Activated T-cell treated with anti-CD3 and anti-CD28 coated beads for 48 hours (primary cell): ENCODE data around the gene PSPH.
A peak's percentile ranks its signal among the peaks of the same experiment; 100 is the strongest.

Experiments
- DNase-seq: peaks from one replicate; pipeline ENCODE4 v3.0.0-alpha.2; 2020; ENCODE audit warnings: low read depth

The PSPH gene

DNA sequence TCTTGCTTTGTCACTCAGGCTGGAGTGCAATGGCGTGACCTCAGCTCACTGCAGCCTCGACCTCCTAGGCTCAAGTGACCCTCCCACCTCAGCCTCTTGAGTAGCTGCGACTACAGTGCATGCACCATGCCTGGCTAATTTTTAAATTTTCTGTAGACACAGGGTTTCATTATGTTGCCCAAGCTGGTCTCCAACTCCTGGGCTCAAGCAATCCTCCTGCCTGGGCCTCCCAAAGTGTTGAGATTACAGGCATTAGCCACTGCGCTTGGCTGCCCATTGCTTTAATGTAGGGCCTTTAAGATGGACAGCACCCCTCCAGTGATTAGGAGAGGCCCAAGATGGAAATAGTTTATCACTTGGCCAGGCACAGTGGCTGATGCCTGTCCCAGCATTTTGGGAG lies 47.5 kb downstream of the PSPH start:
- DNase-seq: no peak

DNA sequence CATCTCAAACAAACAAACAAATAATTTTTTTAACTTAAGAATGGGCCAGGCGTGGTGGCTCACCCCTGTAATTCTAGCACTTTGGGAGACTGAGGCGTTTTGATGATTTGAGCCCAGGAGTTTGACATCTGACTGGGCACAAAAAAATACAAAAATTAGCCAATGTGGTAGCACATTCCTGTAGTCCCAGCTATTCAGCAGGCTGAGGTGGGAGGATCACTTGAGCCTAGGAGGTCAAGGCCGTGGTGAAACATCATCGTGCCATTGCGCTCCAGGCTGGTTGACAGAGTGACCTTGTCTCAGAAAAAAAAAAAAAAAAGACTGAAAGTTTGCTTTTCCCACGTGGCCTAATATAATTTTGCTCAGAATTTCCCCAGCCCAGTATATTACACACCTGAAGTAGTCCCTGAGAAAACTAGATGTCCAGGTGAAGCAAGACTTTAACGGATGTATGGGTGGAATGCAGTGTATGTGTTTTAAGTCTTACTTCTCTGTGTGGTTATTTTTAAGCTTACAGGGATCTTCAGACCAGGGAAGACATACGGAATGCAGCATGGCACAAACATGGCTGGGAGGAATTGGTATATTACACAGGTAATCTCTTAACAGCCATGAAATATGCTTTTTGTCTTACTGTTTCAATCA lies 54.3 kb downstream of the PSPH start:
- DNase-seq: no peak

- DNase-seq: no peak
Observed at GRCh38 chr7:55992346-55992745, 58.9 kb downstream of the PSPH start.

DNA sequence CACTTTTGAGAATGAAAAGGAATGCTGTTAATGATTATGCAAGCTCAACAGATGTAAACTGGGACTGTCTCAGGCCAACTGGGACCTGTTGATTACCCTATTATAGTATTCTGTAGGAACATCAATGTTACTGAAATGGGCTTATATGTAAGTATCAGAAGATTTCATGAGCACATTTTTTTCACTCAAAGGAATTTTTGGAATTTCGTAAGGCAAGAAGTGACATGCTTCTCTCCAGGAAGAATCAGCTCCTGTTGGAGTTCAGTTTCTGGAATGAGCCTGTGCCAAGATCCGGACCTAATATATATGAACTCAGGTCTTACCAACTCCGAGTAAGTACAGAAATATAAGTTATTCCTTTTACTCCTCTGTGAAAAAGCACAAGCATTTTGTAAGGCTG lies 67.7 kb downstream of the PSPH start:
- DNase-seq: no peak

GRCh38 chr7:55980266-55980665 lies 71.0 kb downstream of the PSPH start:
- DNase-seq: no peak

DNA sequence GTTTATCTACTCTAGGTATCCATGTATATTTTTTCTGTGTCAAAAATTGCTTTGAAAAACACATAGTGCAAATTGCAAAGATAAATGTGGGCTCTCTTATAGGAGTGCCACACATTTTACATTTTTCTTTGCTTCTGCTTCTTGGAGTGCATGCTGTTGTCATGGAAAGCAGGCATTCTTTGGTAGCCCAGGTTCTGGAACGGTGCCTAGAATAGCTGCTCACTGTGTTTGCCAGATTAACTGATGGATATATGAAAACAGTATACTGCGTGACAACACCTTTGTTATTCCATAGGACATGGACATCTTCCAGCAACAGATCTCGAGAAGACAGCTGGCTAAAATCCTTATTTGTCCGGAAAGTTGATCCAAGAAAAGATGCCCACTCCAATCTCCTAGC lies 73.4 kb downstream of the PSPH start:
- no peak for DNase-seq

DNA sequence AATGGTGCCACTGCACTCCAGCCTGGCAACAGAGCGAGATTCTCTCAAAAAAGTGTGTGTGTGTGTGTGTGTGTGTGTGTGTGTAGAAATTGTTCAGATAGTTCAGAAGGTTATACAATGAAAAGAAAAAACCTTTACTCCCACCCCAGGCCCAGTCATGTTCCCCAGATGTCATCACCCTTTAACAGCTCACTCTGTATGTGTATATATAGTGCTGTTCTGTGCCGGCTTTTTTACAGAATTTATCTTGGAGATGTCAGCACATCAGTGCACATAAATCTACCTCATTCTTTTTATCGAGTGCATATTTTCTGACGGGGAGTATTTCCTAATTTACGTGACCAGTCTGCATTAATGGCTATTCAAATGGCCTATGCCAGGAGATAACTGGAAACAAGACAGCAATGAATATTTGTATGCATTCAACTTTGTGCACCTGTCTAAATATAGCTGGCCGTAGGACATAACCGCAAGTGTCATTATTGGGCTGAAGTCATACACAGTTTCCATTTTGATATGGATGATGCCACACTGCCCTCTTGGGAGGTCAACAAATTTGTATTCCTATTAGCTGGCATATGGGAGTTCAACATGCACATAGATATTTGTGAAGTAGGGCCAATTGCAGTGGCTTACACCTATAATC lies 75.1 kb downstream of the PSPH start:
- no peak for DNase-seq

- no peak for DNase-seq
Observed at GRCh38 chr7:55973747-55974250, 77.4 kb downstream of the PSPH start.

GRCh38 chr7:55970978-55971377 lies 80.3 kb downstream of the PSPH start:
- DNase-seq: no peak

DNA sequence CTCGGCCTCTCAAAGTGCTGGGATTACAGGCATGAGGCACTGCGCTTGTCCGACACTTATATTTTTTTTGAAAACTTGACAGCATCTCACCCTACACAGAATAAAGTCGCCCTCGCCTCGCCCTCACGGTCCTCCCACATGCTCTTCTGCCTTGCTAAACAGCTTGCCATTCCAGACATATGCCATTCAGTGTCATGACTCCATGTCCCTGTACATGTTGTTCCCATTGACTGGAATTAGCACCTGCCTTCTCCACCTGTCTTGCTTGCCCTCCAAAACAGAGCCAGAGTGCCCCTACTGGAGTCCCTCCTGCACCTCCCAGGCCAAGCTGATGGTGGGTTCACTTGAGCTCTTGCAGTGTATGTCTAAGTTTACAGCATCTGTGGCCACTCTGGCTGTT lies 80.7 kb downstream of the PSPH start:
- no peak for DNase-seq

- DNase-seq: no peak
Observed at GRCh38 chr7:55969391-55969790, 81.9 kb downstream of the PSPH start.

DNA sequence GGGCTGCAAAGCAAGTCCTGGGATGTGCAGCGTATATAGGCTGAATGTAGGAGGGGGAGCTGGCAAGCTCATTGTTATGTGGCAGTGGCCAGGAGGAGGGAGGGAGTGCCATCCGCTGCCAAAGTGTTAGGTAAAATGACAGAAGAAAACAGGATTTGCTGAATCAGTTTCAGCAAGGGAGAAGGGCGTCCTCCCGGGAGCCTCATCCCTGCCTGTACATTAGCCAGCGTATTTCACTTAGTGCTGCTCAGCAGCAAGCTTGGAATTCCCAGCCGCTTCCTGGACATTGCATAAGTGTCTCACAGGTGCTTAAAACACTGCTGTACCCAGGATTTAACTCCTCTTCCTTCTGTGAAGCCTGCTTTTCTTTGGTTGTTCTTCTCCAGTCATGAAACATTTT lies 84.4 kb downstream of the PSPH start:
- no peak for DNase-seq

DNA sequence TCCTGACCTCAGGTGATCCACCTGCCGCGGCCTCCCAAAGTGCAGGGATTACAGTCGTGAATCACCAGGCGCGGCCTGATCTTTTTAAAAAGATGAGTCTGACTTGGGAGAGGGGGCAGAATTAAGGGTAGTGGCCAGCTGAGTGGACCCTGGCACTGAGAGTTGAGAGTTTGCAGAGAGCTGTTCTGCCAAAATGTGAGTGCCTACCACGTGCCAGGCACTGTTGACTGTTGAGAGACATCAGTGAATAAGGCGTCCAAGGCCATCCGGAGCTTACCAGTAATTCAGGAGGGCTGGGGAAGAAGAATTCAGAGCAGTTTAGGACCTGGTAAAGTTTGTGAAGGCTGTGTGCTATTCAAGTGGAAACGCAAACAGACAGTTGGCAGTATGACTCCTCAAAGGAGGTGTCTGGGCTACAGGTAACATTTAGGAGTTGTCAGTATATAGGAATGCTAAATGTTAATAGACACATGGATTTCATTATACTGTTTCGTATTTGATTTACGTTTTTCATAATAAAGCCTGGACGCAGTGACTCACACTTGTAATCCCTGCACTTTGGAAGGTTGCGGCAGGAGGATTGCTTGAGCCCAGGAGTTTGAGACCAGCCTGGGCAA lies 85.3 kb downstream of the PSPH start:
- no peak for DNase-seq

GRCh38 chr7:55965100-55965470 lies 86.2 kb downstream of the PSPH start:
- no peak for DNase-seq

DNA sequence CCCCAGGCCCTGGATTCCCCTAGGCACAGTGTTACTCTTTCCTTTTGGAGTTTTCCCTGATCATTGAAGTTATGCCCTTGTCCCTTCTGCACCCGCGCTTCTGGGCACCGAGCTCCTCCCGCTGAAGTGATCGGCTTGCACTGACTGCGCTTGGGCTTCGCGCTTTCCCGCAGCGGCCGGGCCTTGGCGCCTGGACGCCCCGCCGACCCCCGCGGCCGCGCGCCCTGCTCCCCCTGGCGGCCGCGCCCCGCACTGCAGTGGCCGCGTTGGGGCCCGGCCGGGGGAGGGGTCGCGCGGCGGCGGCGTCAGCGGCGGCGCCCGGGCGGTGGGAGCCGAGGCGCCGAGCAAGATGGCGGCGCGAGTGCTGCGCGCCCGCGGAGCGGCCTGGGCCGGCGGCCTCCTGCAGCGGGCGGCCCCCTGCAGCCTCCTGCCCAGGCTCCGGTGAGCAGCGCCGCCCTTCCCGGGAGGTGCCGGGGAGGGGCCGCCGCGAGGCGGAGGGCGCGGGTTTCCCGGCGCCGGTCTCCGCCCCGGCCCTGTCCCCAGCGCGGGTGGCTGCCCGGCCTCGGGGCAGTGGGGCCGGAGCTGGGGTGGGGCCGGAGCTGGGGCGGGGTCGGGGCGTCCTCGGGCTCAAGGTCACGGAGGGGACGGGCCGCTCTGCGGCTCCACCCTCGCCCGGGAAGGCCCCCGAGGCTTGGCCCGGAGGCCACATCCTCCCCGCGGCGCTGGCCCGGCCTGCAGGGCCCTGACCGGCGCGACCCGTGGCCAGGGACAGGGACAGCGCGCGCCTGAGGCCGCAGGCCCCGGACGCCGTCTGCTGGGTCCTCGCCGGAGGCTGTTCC lies 86.8 kb downstream of the PSPH start, which contains the start of gene NIPSNAP2:
TSS of gene NIPSNAP2 (plus strand) at position 325 of the 839 bp plus-strand sequence. CDS start at position 350, 25 bp downstream.
- peak; percentile 69 for DNase-seq

DNA sequence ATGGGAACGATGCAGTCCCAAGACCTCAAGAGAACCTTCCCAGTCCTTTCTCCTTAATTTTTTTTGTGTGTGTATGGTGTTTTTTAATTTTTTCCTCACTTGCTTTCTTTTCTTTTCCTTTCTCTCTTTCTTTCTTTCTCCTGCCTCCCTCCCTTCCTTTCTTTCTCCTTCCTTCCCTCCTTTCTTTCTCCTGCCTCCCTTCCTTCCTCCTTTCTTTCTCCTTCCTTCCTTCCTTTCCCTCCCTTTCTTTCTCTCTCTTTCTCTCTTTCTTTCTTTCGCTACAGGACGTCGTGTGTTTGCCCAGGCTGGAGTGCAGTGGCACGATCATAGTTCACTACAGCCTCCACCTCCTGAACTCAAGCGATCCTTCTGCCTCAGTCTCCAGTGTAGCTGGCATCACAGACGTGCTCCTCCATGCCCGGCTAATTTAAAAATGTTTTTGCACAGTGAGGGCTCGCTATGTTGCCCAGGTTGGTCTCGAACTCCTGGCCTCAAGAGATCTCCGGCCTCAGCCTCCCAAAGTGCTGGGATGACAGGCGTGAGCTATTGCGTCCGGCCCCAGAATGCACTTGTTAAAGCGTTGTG lies 87.6 kb downstream of the PSPH start:
- no peak for DNase-seq

GRCh38 chr7:55962014-55962413 lies 89.2 kb downstream of the PSPH start:
- no peak for DNase-seq
